ENCODE data around the gene TIMM50. TPM values are rescaled to one million over a fixed set of nuclear protein-coding genes. Genes with fewer than 3 reads are reported as not detected.
"Not testable (repeated sequence)": the region's sequence is repeated elsewhere in the genome, so short reads cannot be mapped to it uniquely, and the experiment has no call there.

TIMM50 gene
- total RNA-seq, 2 donors from 2014 or later = 60.0 to 80.9 TPM

DNA sequence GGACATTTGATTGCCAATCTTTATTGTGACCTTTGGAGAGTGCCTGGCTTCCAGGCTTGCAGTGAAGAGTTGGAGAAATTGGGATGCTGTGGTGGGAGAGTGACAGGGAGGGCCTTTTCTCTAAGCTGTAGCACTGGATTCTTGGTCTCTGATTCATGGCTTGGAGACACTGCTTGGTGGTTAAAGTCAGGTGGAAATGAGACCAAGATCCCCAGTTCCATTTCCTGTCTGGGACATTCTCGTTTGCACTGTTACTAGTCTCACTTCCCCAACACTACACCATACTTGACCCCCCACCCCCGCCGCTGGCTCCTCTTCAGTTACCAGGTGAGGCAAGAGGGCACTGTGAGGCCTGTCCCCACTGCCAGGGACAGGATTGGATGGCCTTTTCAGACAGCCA is 32.4 kb upstream of the TIMM50 start:
- Histone ChIP-seq H3K27me3 (no peaks in the 10 kb centered on the region), H3K9me3 (no peaks in the 10 kb centered on the region), H3K27ac (no peak overlapping the region), H3K4me1 (peaks cover 0 to 36% of the 10 kb centered on the region in 2 donors), H3K4me3 (no peak overlapping the region), H3K36me3 (peaks cover under 1% of the 10 kb centered on the region)
- DNase-seq (ENCODE audit: low spot score) = no peak
- no peak for TF ChIP-seq CTCF (IDR thresholded peaks at IDR 0.05)

DNA sequence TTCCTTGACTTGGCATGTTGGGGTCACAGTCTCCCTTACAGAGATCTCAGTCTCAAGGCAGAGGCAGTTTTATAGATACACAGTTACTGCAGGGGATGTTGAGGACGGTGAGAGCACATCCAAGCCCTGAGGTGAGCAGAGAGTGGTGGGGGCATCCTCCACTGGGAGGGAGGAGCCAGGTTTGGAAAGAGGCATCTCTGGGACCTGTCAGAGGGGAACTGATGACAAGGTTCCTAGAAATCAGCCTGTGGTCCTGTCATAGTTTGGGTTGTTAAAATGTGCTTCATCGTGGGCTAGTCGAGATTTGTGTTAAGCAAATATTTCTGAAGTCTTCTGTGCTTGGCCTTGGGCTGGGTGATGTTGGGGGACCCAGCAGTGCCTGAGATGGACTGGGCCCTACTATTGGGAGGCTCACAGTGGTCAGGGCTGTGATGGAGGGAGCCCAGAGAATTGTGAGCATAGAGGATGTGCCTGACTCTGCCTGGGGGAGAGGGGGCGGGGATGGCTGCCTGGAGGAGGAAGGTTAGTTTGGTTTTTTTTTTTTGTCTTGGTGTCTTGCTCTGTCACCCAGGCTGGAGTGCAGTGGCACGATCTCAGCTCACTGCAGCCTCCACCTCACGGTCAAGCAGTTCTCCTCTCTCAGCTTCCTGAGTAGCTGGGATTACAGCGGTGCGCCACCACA is 31.4 kb upstream of the TIMM50 start:
- Histone ChIP-seq H3K36me3 (peaks cover 10% of the 10 kb centered on the region), H3K27ac (no peak overlapping the region), H3K9me3 (no peaks in the 10 kb centered on the region), H3K4me1 (peaks cover 0 to 35% of the 10 kb centered on the region in 2 donors), H3K27me3 (no peaks in the 10 kb centered on the region), H3K4me3 (no peak overlapping the region)
- DNase-seq (ENCODE audit: low spot score) = no peak
- no peak for TF ChIP-seq CTCF (IDR thresholded peaks at IDR 0.05)

- H3K36me3 ChIP-seq = peaks cover 19% of the 10 kb centered on the region
- H3K4me3 ChIP-seq; DNase-seq (ENCODE audit: low spot score); H3K27me3 ChIP-seq; H3K27ac ChIP-seq; H3K9me3 ChIP-seq: not testable (repeated sequence)
- H3K4me1 ChIP-seq = peaks cover 0 to 27% of the 10 kb centered on the region in 2 donors
Observed at GRCh38 chr19:39451257-39451656, 29.4 kb upstream of the TIMM50 start.

DNA sequence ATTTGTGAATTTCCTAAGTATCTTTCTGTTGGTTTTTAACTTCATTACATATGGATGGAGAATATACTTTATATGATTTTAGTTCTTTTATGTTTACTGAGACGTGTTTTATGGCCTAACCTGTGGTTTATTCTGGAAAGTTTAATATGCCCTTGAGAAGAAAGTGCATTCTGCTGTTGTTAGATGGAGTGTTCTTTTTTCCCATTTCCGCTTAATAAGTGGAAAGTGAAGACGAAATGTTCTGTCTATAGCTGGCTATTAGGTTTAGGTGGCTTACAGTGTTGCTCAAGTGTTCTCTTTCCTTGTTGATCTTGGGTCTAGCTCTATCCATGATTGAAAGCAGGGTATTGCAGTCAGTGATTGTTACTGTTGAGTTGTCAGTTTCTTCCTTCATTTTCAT is 17.2 kb upstream of the TIMM50 start:
- no peak overlapping the region for H3K27ac ChIP-seq
- TF ChIP-seq CTCF (IDR thresholded peaks at IDR 0.05) = no peak
- no peaks in the 10 kb centered on the region for H3K27me3 ChIP-seq
- H3K4me3 ChIP-seq = no peak overlapping the region
- no peak for DNase-seq (ENCODE audit: low spot score)
- H3K4me1 ChIP-seq = no peaks in the 10 kb centered on the region
- H3K36me3 ChIP-seq = peaks cover 76% of the 10 kb centered on the region
- no peaks in the 10 kb centered on the region for H3K9me3 ChIP-seq

GRCh38 chr19:39465956-39466747 is 14.5 kb upstream of the TIMM50 start:
- Histone ChIP-seq H3K4me3 (no peak overlapping the region), H3K27me3 (no peaks in the 10 kb centered on the region), H3K9me3 (no peaks in the 10 kb centered on the region), H3K4me1 (no peaks in the 10 kb centered on the region), H3K27ac (no peak overlapping the region), H3K36me3 (peaks cover 76% of the 10 kb centered on the region)
- DNase-seq (ENCODE audit: low spot score) = no peak
- no peak for TF ChIP-seq CTCF (IDR thresholded peaks at IDR 0.05)

- H3K36me3 ChIP-seq = peaks cover 88% of the 10 kb centered on the region
- DNase-seq (ENCODE audit: low spot score) = no peak
- TF ChIP-seq CTCF (IDR thresholded peaks at IDR 0.05) = no peak
Observed at GRCh38 chr19:39467941-39468340, 12.7 kb upstream of the TIMM50 start.

More at GRCh38 chr19:39467941-39468340, 12.7 kb upstream of the TIMM50 start:
- Histone ChIP-seq H3K27me3 (no peaks in the 10 kb centered on the region), H3K4me1 (no peaks in the 10 kb centered on the region), H3K27ac (no peak overlapping the region), H3K4me3 (no peak overlapping the region), H3K9me3 (no peaks in the 10 kb centered on the region)
